Measurements from ENCODE around the gene TMC4.

DNA sequence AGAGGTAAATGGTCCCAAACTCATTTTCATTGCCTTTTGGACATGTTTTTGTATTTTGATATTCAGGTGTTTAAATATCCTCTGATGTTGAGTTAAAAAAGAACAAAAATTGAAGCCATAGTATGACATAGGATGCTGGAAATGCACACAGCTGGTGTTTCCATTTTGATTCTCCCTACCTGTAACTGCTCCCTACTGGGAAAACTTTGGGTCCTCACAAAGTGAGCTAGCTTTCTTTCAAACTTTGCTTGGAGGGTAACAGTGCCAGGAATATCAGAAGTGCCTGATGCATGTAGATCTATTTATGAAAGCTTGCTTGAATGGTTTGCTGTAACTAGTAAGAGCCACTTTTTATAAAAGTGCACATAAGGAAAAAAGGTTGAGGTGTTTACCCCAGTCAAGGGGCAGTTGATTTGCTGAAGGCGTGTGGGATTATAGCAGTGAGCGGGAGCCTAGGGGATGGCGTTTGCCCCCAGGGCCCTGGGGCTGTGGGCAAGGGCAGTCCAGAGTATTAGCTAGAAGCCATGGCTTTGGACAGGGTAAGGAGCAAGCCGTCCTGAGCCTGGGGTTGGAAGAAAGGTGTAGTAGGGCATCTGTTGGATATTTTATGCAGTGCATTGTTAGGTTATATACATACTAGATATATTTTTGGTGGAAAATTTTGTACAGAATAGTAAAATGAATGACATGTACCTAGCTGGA, 32.0 kb upstream of the TMC4 start:
- TF ChIP-seq EZH2 (IDR thresholded peaks at IDR 0.05), result no peak
- TF ChIP-seq POLR2AphosphoS5 (IDR thresholded peaks at IDR 0.05; ENCODE audit: borderline replicate concordance, low read depth, low read length), result no peak; the same call in 1 of the 2 replicates
- TF ChIP-seq FOXP2 (optimal IDR thresholded peaks at IDR 0.05; ENCODE audit: control extremely low read depth, extremely low read length, insufficient read depth), result no peak

Data from SK-N-MC (cell line).